Neural cell (in vitro differentiated cells): ENCODE data around the gene DCBLD1.

Experiments used
- CTCF ChIP-seq: fragments of 450-650 bp; IDR thresholded peaks from 2 replicates; pipeline ENCODE4 v1.5.1; 2014; ENCODE audit warnings: antibody characterized with exemption, mild to moderate bottlenecking, moderate library complexity; ENCODE audit not compliant: poor library complexity, severe bottlenecking
- EP300 ChIP-seq: fragments of 450-650 bp; conservative IDR thresholded peaks from 2 replicates; pipeline ENCODE4 v1.6.1; 2014; ENCODE audit warnings: antibody characterized with exemption, mild to moderate bottlenecking, moderate library complexity; ENCODE audit not compliant: poor library complexity, severe bottlenecking
- EZH2 ChIP-seq: fragments of 200-600, 300-800 bp; shearing (Covaris generic), sonication (generic); IDR thresholded peaks from 2 replicates; pipeline ENCODE4 v1.6.1; 2014; ENCODE audit warnings: antibody characterized with exemption, low read length, borderline replicate concordance, mild to moderate bottlenecking; ENCODE audit not compliant: insufficient read depth, poor library complexity, severe bottlenecking
- MXI1 ChIP-seq: fragments of 450-650 bp; conservative IDR thresholded peaks from 2 replicates; pipeline ENCODE4 v1.6.1; 2014; ENCODE audit warnings: antibody characterized with exemption, mild to moderate bottlenecking; ENCODE audit not compliant: poor library complexity, severe bottlenecking
- RAD21 ChIP-seq: fragments of 450-650 bp; conservative IDR thresholded peaks from 2 replicates; pipeline ENCODE4 v1.6.1; 2014; ENCODE audit warnings: antibody characterized with exemption, mild to moderate bottlenecking, moderate library complexity
- REST ChIP-seq: IDR thresholded peaks from 2 replicates; pipeline ENCODE4 v1.6.1; 2012; ENCODE audit warnings: borderline replicate concordance

DNA sequence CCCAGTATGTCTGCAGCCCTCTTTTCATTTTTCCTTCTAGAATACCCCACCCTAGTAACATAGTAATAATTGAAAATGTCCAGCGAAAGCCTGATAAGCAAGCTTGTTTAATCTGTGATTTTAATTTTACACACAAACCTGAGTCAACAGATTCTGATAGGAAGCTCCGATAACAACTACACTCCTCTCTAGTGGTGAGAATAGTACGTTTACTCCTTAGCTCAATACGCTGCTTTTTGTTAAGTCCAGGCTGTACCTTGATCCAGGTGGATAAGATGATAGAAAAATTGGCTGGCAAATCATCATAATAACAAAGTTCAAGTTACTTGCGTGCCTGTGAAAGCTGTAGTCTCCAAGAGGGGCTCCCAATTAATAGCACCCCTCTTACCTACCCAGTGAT is 25.5 kb upstream of the DCBLD1 start:
- no peak for TF ChIP-seq RAD21
- TF ChIP-seq CTCF = no peak
- no peak for TF ChIP-seq EZH2
- no peak for TF ChIP-seq REST
- TF ChIP-seq MXI1 = no peak
- no peak for TF ChIP-seq EP300
